Mononuclear cell (primary cell): ENCODE results near the gene GNRH2. TPM values are rescaled to one million over a fixed set of nuclear protein-coding genes. Genes with fewer than 3 reads are reported as not detected.

Source experiments
- H3K27me3 ChIP-seq: 2 replicates; pipeline ENCODE4 v1.6.0; 2011; ENCODE audit warnings: low read length, control low read depth; ENCODE audit not compliant: insufficient read depth
- H3K4me1 ChIP-seq: 2 replicates; pipeline ENCODE4 v1.5.1; 2011; ENCODE audit warnings: mild to moderate bottlenecking, low read length, control low read depth; ENCODE audit not compliant: insufficient read depth
- H3K4me3 ChIP-seq: 2 replicates; pipeline ENCODE4 v1.5.1; 2011; ENCODE audit warnings: mild to moderate bottlenecking, low read length, moderate library complexity
- H3K9me3 ChIP-seq: 2 replicates; pipeline ENCODE4 v1.5.1; 2011; ENCODE audit warnings: low read depth, mild to moderate bottlenecking, control low read depth, low read length
- total RNA-seq: library from RNA; depleted of rRNA; stranded (reverse); fragments of >200 nt; gene quantifications from one replicate; pipeline ENCODE4 v1.2.3, GENCODE V29; 2012

GNRH2 gene
- total RNA-seq, 1 donor: 0.52 TPM

GRCh38 chr20:3077618-3078134 lies 34.3 kb downstream of the GNRH2 start:
- peaks cover 34% of the 10 kb centered on the region for H3K27me3 ChIP-seq
- no peak overlapping the region for H3K4me3 ChIP-seq
- peaks cover 19% of the 10 kb centered on the region for H3K4me1 ChIP-seq
- H3K9me3 ChIP-seq: no peaks in the 10 kb centered on the region

- H3K4me1 ChIP-seq: peaks cover 27% of the 10 kb centered on the region
- peaks cover 47% of the 10 kb centered on the region for H3K27me3 ChIP-seq
- H3K9me3 ChIP-seq: no peaks in the 10 kb centered on the region
- no peak overlapping the region for H3K4me3 ChIP-seq
Measured at GRCh38 chr20:3080939-3081388, 37.5 kb downstream of the GNRH2 start.

GRCh38 chr20:3081641-3082040 lies 38.2 kb downstream of the GNRH2 start:
- Histone ChIP-seq H3K27me3 (peaks cover 47% of the 10 kb centered on the region), H3K9me3 (no peaks in the 10 kb centered on the region), H3K4me3 (no peak overlapping the region), H3K4me1 (peaks cover 26% of the 10 kb centered on the region)

- Histone ChIP-seq H3K4me1 (peaks cover 18% of the 10 kb centered on the region), H3K9me3 (no peaks in the 10 kb centered on the region), H3K4me3 (no peak overlapping the region), H3K27me3 (peaks cover 47% of the 10 kb centered on the region)
Measured at GRCh38 chr20:3082306-3082951, 39.0 kb downstream of the GNRH2 start.

GRCh38 chr20:3082955-3083952 lies 39.8 kb downstream of the GNRH2 start:
- Histone ChIP-seq H3K4me1 (peaks cover 13% of the 10 kb centered on the region), H3K9me3 (no peaks in the 10 kb centered on the region), H3K27me3 (peaks cover 47% of the 10 kb centered on the region), H3K4me3 (no peak overlapping the region)

- Histone ChIP-seq H3K4me1 (peaks cover 13% of the 10 kb centered on the region), H3K4me3 (no peak within 1 kb of the TSS), H3K27me3 (peaks cover 43% of the 10 kb centered on the region), H3K9me3 (no peaks in the 10 kb centered on the region)
Measured at GRCh38 chr20:3084283-3084985, 41.0 kb downstream of the GNRH2 start, which contains the start of gene AVP. Gene AVP, minus strand, starts transcription at chr20:3084724. Its CDS starts 50 bp downstream, at chr20:3084674.

- H3K4me1 ChIP-seq: peaks cover 13% of the 10 kb centered on the region
- peaks cover 43% of the 10 kb centered on the region for H3K27me3 ChIP-seq
- no peaks in the 10 kb centered on the region for H3K9me3 ChIP-seq
- no peak overlapping the region for H3K4me3 ChIP-seq
Measured at GRCh38 chr20:3084986-3085360, 41.6 kb downstream of the GNRH2 start.

- Histone ChIP-seq H3K9me3 (no peaks in the 10 kb centered on the region), H3K4me3 (no peak overlapping the region), H3K27me3 (peaks cover 42% of the 10 kb centered on the region), H3K4me1 (peaks cover 13% of the 10 kb centered on the region)
Measured at GRCh38 chr20:3085571-3086072, 42.2 kb downstream of the GNRH2 start.

GRCh38 chr20:3088031-3088430 lies 44.6 kb downstream of the GNRH2 start:
- Histone ChIP-seq H3K4me1 (peaks cover 16% of the 10 kb centered on the region), H3K27me3 (peaks cover 44% of the 10 kb centered on the region), H3K9me3 (no peaks in the 10 kb centered on the region), H3K4me3 (no peak overlapping the region)

GRCh38 chr20:3090565-3090964 lies 47.1 kb downstream of the GNRH2 start:
- H3K4me3 ChIP-seq: no peak overlapping the region
- no peaks in the 10 kb centered on the region for H3K9me3 ChIP-seq
- peaks cover 21% of the 10 kb centered on the region for H3K4me1 ChIP-seq
- peaks cover 34% of the 10 kb centered on the region for H3K27me3 ChIP-seq

- Histone ChIP-seq H3K27me3 (peaks cover 34% of the 10 kb centered on the region), H3K9me3 (no peaks in the 10 kb centered on the region), H3K4me3 (peak overlapping the region; percentile 32), H3K4me1 (peaks cover 21% of the 10 kb centered on the region)
Measured at GRCh38 chr20:3092611-3093379, 49.4 kb downstream of the GNRH2 start.

- peaks cover 34% of the 10 kb centered on the region for H3K27me3 ChIP-seq
- no peak overlapping the region for H3K4me3 ChIP-seq
- no peaks in the 10 kb centered on the region for H3K9me3 ChIP-seq
Measured at GRCh38 chr20:3093861-3094361, 50.5 kb downstream of the GNRH2 start.

GRCh38 chr20:3094848-3095629 lies 51.6 kb downstream of the GNRH2 start:
- Histone ChIP-seq H3K9me3 (no peaks in the 10 kb centered on the region), H3K4me1 (peaks cover 21% of the 10 kb centered on the region), H3K4me3 (no peak overlapping the region), H3K27me3 (peaks cover 31% of the 10 kb centered on the region)

More at GRCh38 chr20:3093861-3094361, 50.5 kb downstream of the GNRH2 start:
- H3K4me1 ChIP-seq: peaks cover 21% of the 10 kb centered on the region
